ENCODE results near the gene CRIM1.

The CRIM1 gene

DNA sequence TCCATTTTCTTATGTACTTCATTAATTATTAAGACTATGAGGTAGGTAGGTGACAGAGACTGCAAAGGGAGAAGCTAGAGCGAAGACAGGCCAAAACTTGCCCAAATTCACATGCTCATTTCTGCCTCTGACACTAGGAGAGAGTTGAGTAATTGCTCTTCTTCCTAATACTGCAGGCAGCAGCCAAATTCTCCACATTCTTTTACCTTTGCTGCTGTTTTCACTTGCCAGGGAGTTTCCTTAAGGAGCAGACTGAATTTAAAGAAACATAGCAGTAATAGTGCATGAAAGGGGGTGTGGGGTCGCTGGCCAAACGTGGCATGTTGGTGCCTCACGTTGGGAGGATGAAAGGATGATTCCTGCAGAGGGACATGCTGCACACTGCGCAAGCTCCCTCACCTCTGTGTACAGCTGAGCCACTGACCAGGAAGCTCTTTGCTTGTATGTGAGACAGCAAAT is 12.3 kb downstream of the CRIM1 start:
- Histone ChIP-seq H3K27ac (ENCODE audit: low read length, poor library complexity, severe bottlenecking) (peak overlapping the region; percentile 95), H3K18ac (ENCODE audit: low read depth in 1 of 2, low read length in 2 of 2) (peak overlapping the region in 1 of 2 experiments; percentile 1), H4K8ac (ENCODE audit: low read length) (no peak overlapping the region)

GRCh38 chr2:36368438-36368837 is 12.9 kb downstream of the CRIM1 start:
- DNase-seq = no peak
- H3K79me1 ChIP-seq (replicated peaks; ENCODE audit: low read length, poor library complexity, severe bottlenecking) = no peaks in the 10 kb centered on the region
- H2BK12ac ChIP-seq (ENCODE audit: low read length in 2 of 2) = peak overlapping the region in 1 of 2 experiments; percentile 0
- H3K23ac ChIP-seq (ENCODE audit: low read length in 2 of 2) = no peak overlapping the region
- no peak overlapping the region for H3K9ac ChIP-seq (ENCODE audit: low read length)
- no peak overlapping the region for H3K14ac ChIP-seq (ENCODE audit: low read length in 2 of 2)
- no peak overlapping the region for H2AFZ ChIP-seq (ENCODE audit: low read depth, low read length)
- no peak overlapping the region for H4K91ac ChIP-seq (ENCODE audit: low read length)
- H2BK120ac ChIP-seq (ENCODE audit: low read depth, low read length) = no peak overlapping the region
- H3K4me1 ChIP-seq (ENCODE audit: control insufficient read depth, insufficient read depth, low read depth, low read length) = peaks cover 17% of the 10 kb centered on the region
- H3K4me3 ChIP-seq (ENCODE audit: insufficient read depth in 1 of 2, low read depth in 1 of 2, low read length in 2 of 2) = no peak overlapping the region
- no peak overlapping the region for H2BK5ac ChIP-seq (ENCODE audit: low read depth, low read length, poor library complexity, severe bottlenecking)
- no peaks in the 10 kb centered on the region for H3K27me3 ChIP-seq (ENCODE audit: control insufficient read depth in 1 of 2, insufficient read depth in 1 of 2, low read length in 2 of 2)
- no peak overlapping the region for H4K8ac ChIP-seq (ENCODE audit: low read length)
- H3K36me3 ChIP-seq (ENCODE audit: control insufficient read depth in 1 of 2, insufficient read depth in 2 of 2, low read depth in 1 of 2, low read length in 2 of 2) = no peaks in the 10 kb centered on the region
- H3K27ac ChIP-seq (ENCODE audit: low read length, poor library complexity, severe bottlenecking) = peak overlapping the region; percentile 95
- no peak overlapping the region for H2AK5ac ChIP-seq (ENCODE audit: low read length, severe bottlenecking)
- H3K9me3 ChIP-seq (ENCODE audit: control insufficient read depth, low read length) = no peaks in the 10 kb centered on the region
- peak overlapping the region in 1 of 2 experiments; percentile 1 for H3K18ac ChIP-seq (ENCODE audit: low read depth in 1 of 2, low read length in 2 of 2)
- 94% methylated on average over 5 of the region's 6 CpGs for WGBS
- H3K4ac ChIP-seq (ENCODE audit: low read depth in 1 of 2, low read length in 2 of 2) = no peak overlapping the region
- no peak overlapping the region for H2BK15ac ChIP-seq (ENCODE audit: low read depth, poor library complexity, severe bottlenecking)
- H3K4me2 ChIP-seq (ENCODE audit: low read length, poor library complexity, severe bottlenecking) = peak overlapping the region; percentile 36

More for the DNA sequence above, 12.3 kb downstream of the CRIM1 start:
- H3K4me3 ChIP-seq (ENCODE audit: insufficient read depth in 1 of 2, low read depth in 1 of 2, low read length in 2 of 2) = no peak overlapping the region
- H3K36me3 ChIP-seq (ENCODE audit: control insufficient read depth in 1 of 2, insufficient read depth in 2 of 2, low read depth in 1 of 2, low read length in 2 of 2) = no peaks in the 10 kb centered on the region
- H3K4me2 ChIP-seq (ENCODE audit: low read length, poor library complexity, severe bottlenecking) = peak overlapping the region; percentile 36
- peaks cover 14% of the 10 kb centered on the region for H3K4me1 ChIP-seq (ENCODE audit: control insufficient read depth, insufficient read depth, low read depth, low read length)
- peak overlapping the region in 1 of 2 experiments; percentile 0 for H2BK12ac ChIP-seq (ENCODE audit: low read length in 2 of 2)
- DNase-seq = no peak
- no peak overlapping the region for H3K9ac ChIP-seq (ENCODE audit: low read length)
- no peak overlapping the region for H3K4ac ChIP-seq (ENCODE audit: low read depth in 1 of 2, low read length in 2 of 2)
- peak overlapping the region; percentile 63 for H2BK5ac ChIP-seq (ENCODE audit: low read depth, low read length, poor library complexity, severe bottlenecking)
- H3K14ac ChIP-seq (ENCODE audit: low read length in 2 of 2) = peak overlapping the region in 1 of 2 experiments; percentile 5
- no peak overlapping the region for H2BK15ac ChIP-seq (ENCODE audit: low read depth, poor library complexity, severe bottlenecking)
- H2BK120ac ChIP-seq (ENCODE audit: low read depth, low read length) = no peak overlapping the region
- H3K79me1 ChIP-seq (replicated peaks; ENCODE audit: low read length, poor library complexity, severe bottlenecking) = no peaks in the 10 kb centered on the region
- H2AK5ac ChIP-seq (ENCODE audit: low read length, severe bottlenecking) = no peak overlapping the region
- no peak overlapping the region for H3K23ac ChIP-seq (ENCODE audit: low read length in 2 of 2)
- no peak overlapping the region for H2AFZ ChIP-seq (ENCODE audit: low read depth, low read length)
- peak overlapping the region; percentile 5 for H4K91ac ChIP-seq (ENCODE audit: low read length)
- H3K9me3 ChIP-seq (ENCODE audit: control insufficient read depth, low read length) = no peaks in the 10 kb centered on the region
- no peaks in the 10 kb centered on the region for H3K27me3 ChIP-seq (ENCODE audit: control insufficient read depth in 1 of 2, insufficient read depth in 1 of 2, low read length in 2 of 2)
- 47% methylated on average over 5 of the region's 5 CpGs for WGBS

DNA sequence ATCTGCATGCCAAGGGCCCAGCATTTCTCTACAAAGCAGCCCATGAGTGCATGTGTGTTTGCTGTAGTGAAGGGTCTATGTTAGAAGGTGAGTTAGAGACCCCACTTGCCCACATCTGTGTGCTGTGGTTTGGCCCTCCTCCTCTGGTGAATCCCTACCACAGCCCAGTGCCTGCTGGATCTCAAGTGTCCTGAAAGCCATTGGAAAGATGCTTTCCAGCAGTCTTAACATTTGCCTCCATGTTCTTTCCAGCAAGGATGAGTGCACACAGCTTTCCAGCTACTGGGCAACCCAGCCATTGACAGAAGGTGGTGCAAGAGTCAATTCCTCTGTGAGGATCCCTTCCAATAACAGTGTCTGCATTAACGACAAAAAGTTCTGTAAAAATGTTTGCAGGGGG is 13.6 kb downstream of the CRIM1 start:
- Histone ChIP-seq H2AK5ac (ENCODE audit: low read length, severe bottlenecking) (peak overlapping the region; percentile 0), H3K4me3 (ENCODE audit: insufficient read depth in 1 of 2, low read depth in 1 of 2, low read length in 2 of 2) (no peak overlapping the region), H2BK5ac (ENCODE audit: low read depth, low read length, poor library complexity, severe bottlenecking) (no peak overlapping the region), H3K4ac (ENCODE audit: low read depth in 1 of 2, low read length in 2 of 2) (peak overlapping the region in 1 of 2 experiments; percentile 19), H3K23ac (ENCODE audit: low read length in 2 of 2) (peak overlapping the region in 1 of 2 experiments; percentile 89), H4K91ac (ENCODE audit: low read length) (no peak overlapping the region), H3K4me2 (ENCODE audit: low read length, poor library complexity, severe bottlenecking) (no peak overlapping the region), H2AFZ (ENCODE audit: low read depth, low read length) (no peak overlapping the region), H3K14ac (ENCODE audit: low read length in 2 of 2) (peak overlapping the region in 1 of 2 experiments; percentile 88), H3K4me1 (ENCODE audit: control insufficient read depth, insufficient read depth, low read depth, low read length) (peaks cover 17% of the 10 kb centered on the region), H3K18ac (ENCODE audit: low read depth in 1 of 2, low read length in 2 of 2) (peak overlapping the region in 1 of 2 experiments; percentile 5), H2BK12ac (ENCODE audit: low read length in 2 of 2) (peak overlapping the region in 1 of 2 experiments; percentile 90), H3K27ac (ENCODE audit: low read length, poor library complexity, severe bottlenecking) (peak overlapping the region; percentile 71), H3K36me3 (ENCODE audit: control insufficient read depth in 1 of 2, insufficient read depth in 2 of 2, low read depth in 1 of 2, low read length in 2 of 2) (no peaks in the 10 kb centered on the region), H3K27me3 (ENCODE audit: control insufficient read depth in 1 of 2, insufficient read depth in 1 of 2, low read length in 2 of 2) (no peaks in the 10 kb centered on the region), H2BK15ac (ENCODE audit: low read depth, poor library complexity, severe bottlenecking) (no peak overlapping the region), H2BK120ac (ENCODE audit: low read depth, low read length) (no peak overlapping the region), H4K8ac (ENCODE audit: low read length) (no peak overlapping the region), H3K9me3 (ENCODE audit: control insufficient read depth, low read length) (no peaks in the 10 kb centered on the region), H3K79me1 (replicated peaks; ENCODE audit: low read length, poor library complexity, severe bottlenecking) (no peaks in the 10 kb centered on the region), H3K9ac (ENCODE audit: low read length) (no peak overlapping the region)
- no peak for DNase-seq
- 100% methylated on average over 1 of the region's 1 CpG for WGBS

- WGBS = 85% methylated on average over 4 of the region's 4 CpGs
- Histone ChIP-seq H3K36me3 (ENCODE audit: control insufficient read depth in 1 of 2, insufficient read depth in 2 of 2, low read depth in 1 of 2, low read length in 2 of 2) (no peaks in the 10 kb centered on the region), H2BK12ac (ENCODE audit: low read length in 2 of 2) (no peak overlapping the region), H2AK5ac (ENCODE audit: low read length, severe bottlenecking) (no peak overlapping the region), H2BK5ac (ENCODE audit: low read depth, low read length, poor library complexity, severe bottlenecking) (no peak overlapping the region), H4K8ac (ENCODE audit: low read length) (no peak overlapping the region), H2BK15ac (ENCODE audit: low read depth, poor library complexity, severe bottlenecking) (no peak overlapping the region), H3K23ac (ENCODE audit: low read length in 2 of 2) (no peak overlapping the region), H3K18ac (ENCODE audit: low read depth in 1 of 2, low read length in 2 of 2) (no peak overlapping the region), H3K79me1 (replicated peaks; ENCODE audit: low read length, poor library complexity, severe bottlenecking) (no peaks in the 10 kb centered on the region), H3K27me3 (ENCODE audit: control insufficient read depth in 1 of 2, insufficient read depth in 1 of 2, low read length in 2 of 2) (no peaks in the 10 kb centered on the region), H3K27ac (ENCODE audit: low read length, poor library complexity, severe bottlenecking) (no peak overlapping the region), H2BK120ac (ENCODE audit: low read depth, low read length) (no peak overlapping the region), H3K9me3 (ENCODE audit: control insufficient read depth, low read length) (no peaks in the 10 kb centered on the region), H4K91ac (ENCODE audit: low read length) (no peak overlapping the region), H2AFZ (ENCODE audit: low read depth, low read length) (no peak overlapping the region), H3K9ac (ENCODE audit: low read length) (no peak overlapping the region), H3K14ac (ENCODE audit: low read length in 2 of 2) (no peak overlapping the region), H3K4me1 (ENCODE audit: control insufficient read depth, insufficient read depth, low read depth, low read length) (peaks cover 17% of the 10 kb centered on the region), H3K4me2 (ENCODE audit: low read length, poor library complexity, severe bottlenecking) (no peak overlapping the region), H3K4ac (ENCODE audit: low read depth in 1 of 2, low read length in 2 of 2) (no peak overlapping the region), H3K4me3 (ENCODE audit: insufficient read depth in 1 of 2, low read depth in 1 of 2, low read length in 2 of 2) (no peak overlapping the region)
- no peak for DNase-seq
These were observed 14.1 kb downstream of the CRIM1 start for GRCh38 chr2:36369716-36370115.

Measured in mesenchymal stem cell (in vitro differentiated cells and primary cell).